Thoracic aorta (tissue), 2 donors: ENCODE measurements around the gene TNKS1BP1. TPM values are rescaled to one million over a fixed set of nuclear protein-coding genes. Genes with fewer than 3 reads are reported as not detected.

Experiments used
- ATAC-seq: fragments of 150-250 bp; one replicate; pipeline ENCODE4 v1.8.0; 2017; ENCODE audit warnings: low read depth; ENCODE audit not compliant: insufficient number of reproducible peaks, low FRiP score
- DNase-seq: peaks from one replicate; pipeline ENCODE4 v3.0.0-alpha.2; 2020; ENCODE audit warnings: low spot score
- H3K27ac ChIP-seq, 2 donors: fragments of 200-600 bp; sonication (generic); 1 replicate in 1 of 2; 2 replicates in 1 of 2; pipeline ENCODE4 v1.5.1; 2016; ENCODE audit warnings: mild to moderate bottlenecking in 2 of 2, moderate library complexity in 2 of 2
- H3K27me3 ChIP-seq: fragments of 200-600 bp; sonication (generic); replicated peaks from 2 replicates; pipeline ENCODE4 v1.6.0; 2016; ENCODE audit warnings: mild to moderate bottlenecking; ENCODE audit not compliant: insufficient read depth
- H3K36me3 ChIP-seq: fragments of 200-600 bp; sonication (generic); one replicate; pipeline ENCODE4 v1.5.1; 2016
- H3K4me1 ChIP-seq, 2 donors: fragments of 200-600 bp; sonication (generic); 1 replicate in 1 of 2; 2 replicates in 1 of 2; pipeline versions ENCODE4 v1.5.1 to v1.6.0; 2016; ENCODE audit warnings: low read depth in 2 of 2, mild to moderate bottlenecking in 1 of 2; ENCODE audit not compliant: control insufficient read depth in 1 of 2
- H3K4me3 ChIP-seq: fragments of 200-600 bp; sonication (generic); 2 replicates; pipeline ENCODE4 v1.5.1; 2016; ENCODE audit warnings: mild to moderate bottlenecking
- H3K9me3 ChIP-seq: fragments of 200-600 bp; sonication (generic); 2 replicates; pipeline ENCODE4 v1.5.1; 2016
- CTCF ChIP-seq: fragments of 200-600 bp; sonication (generic); IDR thresholded peaks from one replicate; pipeline ENCODE4 v1.5.1; 2019; ENCODE audit warnings: antibody characterized with exemption
- total RNA-seq, 2 donors: library from RNA; depleted of rRNA; stranded (reverse); fragments of >200 nt; gene quantifications; one replicate each; pipeline versions ENCODE4 v1.1.0 to v1.2.3, GENCODE V29; 2016

TNKS1BP1 gene
- total RNA-seq, 2 donors from 2014 or later: 105 to 153 TPM

- no peak overlapping the region for H3K4me3 ChIP-seq
- no peak for DNase-seq
- ATAC-seq: no peak
- no peaks in the 10 kb centered on the region for H3K27me3 ChIP-seq
- TF ChIP-seq CTCF: no peak
- H3K27ac ChIP-seq: no peak overlapping the region
- peaks cover 14% of the 10 kb centered on the region for H3K36me3 ChIP-seq
- peaks cover 5% of the 10 kb centered on the region for H3K9me3 ChIP-seq
- H3K4me1 ChIP-seq: peaks cover 0 to 17% of the 10 kb centered on the region in 2 donors
Observed at GRCh38 chr11:57294225-57295131, 30.3 kb downstream of the TNKS1BP1 start.

GRCh38 chr11:57290288-57290687 lies 34.5 kb downstream of the TNKS1BP1 start:
- peaks cover 0 to 14% of the 10 kb centered on the region in 2 donors for H3K4me1 ChIP-seq
- no peaks in the 10 kb centered on the region for H3K27me3 ChIP-seq
- H3K9me3 ChIP-seq: no peaks in the 10 kb centered on the region
- no peak for DNase-seq
- ATAC-seq: no peak
- no peak for TF ChIP-seq CTCF
- H3K36me3 ChIP-seq: no peaks in the 10 kb centered on the region
- no peak overlapping the region for H3K27ac ChIP-seq
- H3K4me3 ChIP-seq: no peak overlapping the region

DNA sequence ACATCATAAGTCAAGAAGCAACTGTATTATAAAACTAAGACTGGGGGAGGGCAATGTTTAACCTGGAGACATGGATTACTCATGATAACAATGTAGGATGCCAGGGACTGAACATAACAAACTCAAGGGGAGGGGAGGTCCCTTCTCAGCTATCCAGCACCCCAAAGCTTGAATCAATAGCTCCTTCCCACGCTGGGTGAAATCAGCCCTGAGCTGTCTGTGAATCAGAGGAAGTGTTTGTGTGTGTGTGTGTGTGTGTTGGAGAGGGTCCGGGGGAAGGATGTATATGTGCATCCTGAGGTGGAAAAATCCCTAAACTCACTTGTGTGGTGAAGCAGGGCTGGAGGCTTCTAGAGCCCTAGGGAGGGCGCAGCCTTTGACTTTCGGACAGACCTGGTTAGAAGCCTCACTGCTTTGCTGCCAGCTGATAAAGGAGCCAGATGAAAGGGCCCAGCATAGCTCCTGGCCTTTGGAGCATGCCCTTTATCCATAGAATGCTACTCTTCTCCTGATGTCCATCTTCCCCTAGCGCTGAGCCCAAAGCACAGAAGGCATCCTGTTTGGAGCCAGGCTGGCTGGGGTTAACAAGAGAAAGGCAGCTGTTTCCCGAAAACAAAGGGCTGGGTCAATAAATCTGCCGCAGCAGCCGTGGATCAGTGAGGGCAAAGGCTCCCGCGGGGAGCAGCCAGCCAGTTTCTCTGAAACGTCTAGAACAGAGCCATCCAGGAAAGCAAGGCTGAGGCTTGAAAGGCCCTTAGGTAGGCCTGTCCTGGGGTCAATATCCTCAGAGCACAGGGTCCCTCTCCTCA lies 35.8 kb downstream of the TNKS1BP1 start:
- DNase-seq: no peak
- Histone ChIP-seq H3K4me1 (peaks cover 0 to under 1% of the 10 kb centered on the region in 2 donors), H3K36me3 (no peaks in the 10 kb centered on the region), H3K9me3 (no peaks in the 10 kb centered on the region), H3K4me3 (no peak overlapping the region), H3K27ac (no peak overlapping the region), H3K27me3 (no peaks in the 10 kb centered on the region)
- ATAC-seq: no peak
- no peak for TF ChIP-seq CTCF

DNA sequence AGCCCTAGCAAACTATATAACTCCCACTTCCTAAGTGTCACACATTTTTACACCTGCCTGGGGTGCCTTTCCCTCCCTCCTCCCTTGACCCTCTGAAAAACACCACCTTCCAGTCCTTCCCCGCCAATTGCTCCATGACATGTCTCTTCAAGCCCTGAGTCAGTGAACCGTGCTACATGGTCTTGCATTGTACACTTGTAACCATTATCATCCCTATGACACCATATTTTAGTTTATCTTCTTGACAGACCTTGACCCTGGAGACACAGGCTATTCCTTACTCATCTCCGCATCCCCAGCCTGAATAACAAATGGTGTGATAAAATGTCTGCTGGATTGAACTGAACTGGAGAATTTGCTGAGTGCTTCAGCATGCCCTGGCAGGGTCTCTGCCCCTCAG lies 36.9 kb downstream of the TNKS1BP1 start:
- Histone ChIP-seq H3K27ac (no peak overlapping the region), H3K9me3 (no peaks in the 10 kb centered on the region), H3K27me3 (no peaks in the 10 kb centered on the region), H3K36me3 (no peaks in the 10 kb centered on the region), H3K4me1 (no peaks in the 10 kb centered on the region), H3K4me3 (no peak overlapping the region)
- DNase-seq: no peak
- no peak for ATAC-seq
- TF ChIP-seq CTCF: no peak
